ENCODE measurements around the gene IQGAP2.
A peak's percentile ranks its signal among the peaks of the same experiment; 100 is the strongest.

IQGAP2 gene

GRCh38 chr5:76522103-76522935, 119.2 kb downstream of the IQGAP2 start:
- ATAC-seq, result no peak
- TF ChIP-seq ZNF565 (CRISPR knock-in tag; conservative IDR thresholded peaks at IDR 0.05; ENCODE audit: low read depth), result no peak
- peak; percentile 20; the same call in 1 of the 2 replicates for TF ChIP-seq ISL1 (CRISPR knock-in tag; IDR thresholded peaks at IDR 0.05)

- ATAC-seq, result no peak
- TF ChIP-seq GLIS3 (CRISPR knock-in tag; IDR thresholded peaks at IDR 0.05) (no peak), ARNTL (CRISPR knock-in tag; IDR thresholded peaks at IDR 0.05; ENCODE audit: borderline replicate concordance, low read depth) (no peak), CREB5 (CRISPR knock-in tag; IDR thresholded peaks at IDR 0.05; ENCODE audit: low read depth) (no peak)
Measured at GRCh38 chr5:76524101-76524835, 121.2 kb downstream of the IQGAP2 start.

GRCh38 chr5:76524868-76525267, 121.8 kb downstream of the IQGAP2 start:
- ATAC-seq, result peak; percentile 34
- no peak for TF ChIP-seq CSRNP3 (CRISPR knock-in tag; IDR thresholded peaks at IDR 0.05)
- TF ChIP-seq ZNF8 (CRISPR knock-in tag; IDR thresholded peaks at IDR 0.05), result no peak
- TF ChIP-seq GLIS3 (CRISPR knock-in tag; IDR thresholded peaks at IDR 0.05), result no peak
- TF ChIP-seq TCF4 (CRISPR knock-in tag; IDR thresholded peaks at IDR 0.05; ENCODE audit: borderline replicate concordance), result no peak
- TF ChIP-seq ISL1 (CRISPR knock-in tag; IDR thresholded peaks at IDR 0.05), result peak; percentile 49; the same call in 1 of the 2 replicates
- no peak for TF ChIP-seq BACH2 (CRISPR knock-in tag; IDR thresholded peaks at IDR 0.05; ENCODE audit: borderline replicate concordance)

- no peak for ATAC-seq
- TF ChIP-seq ZFP30 (CRISPR knock-in tag; IDR thresholded peaks at IDR 0.05) (no peak), SNAI2 (CRISPR knock-in tag; IDR thresholded peaks at IDR 0.05) (no peak), TCF4 (CRISPR knock-in tag; IDR thresholded peaks at IDR 0.05; ENCODE audit: borderline replicate concordance) (no peak), TOX (CRISPR knock-in tag; IDR thresholded peaks at IDR 0.05; ENCODE audit: borderline replicate concordance) (no peak), ZNF70 (CRISPR knock-in tag; IDR thresholded peaks at IDR 0.05) (no peak), TSHZ2 (CRISPR knock-in tag; IDR thresholded peaks at IDR 0.05) (no peak)
Measured at GRCh38 chr5:76525956-76526355, 122.9 kb downstream of the IQGAP2 start.

GRCh38 chr5:76526950-76527583, 124.0 kb downstream of the IQGAP2 start:
- ATAC-seq, result peak; percentile 71
- TF ChIP-seq ZNF8 (CRISPR knock-in tag; IDR thresholded peaks at IDR 0.05) (peak; percentile 41; the same call in 1 of the 2 replicates), TSHZ2 (CRISPR knock-in tag; IDR thresholded peaks at IDR 0.05) (peak; percentile 89), PATZ1 (CRISPR knock-in tag; IDR thresholded peaks at IDR 0.05; ENCODE audit: borderline replicate concordance) (no peak), SNAI2 (CRISPR knock-in tag; IDR thresholded peaks at IDR 0.05) (0 out of 2 replicates have a peak, but pooled peaks have one; percentile 20), ZNF565 (CRISPR knock-in tag; conservative IDR thresholded peaks at IDR 0.05; ENCODE audit: low read depth) (0 out of 2 replicates have a peak, but pooled peaks have one; percentile 55), TCF4 (CRISPR knock-in tag; IDR thresholded peaks at IDR 0.05; ENCODE audit: borderline replicate concordance) (peak; percentile 91), TOX (CRISPR knock-in tag; IDR thresholded peaks at IDR 0.05; ENCODE audit: borderline replicate concordance) (no peak), RARB (CRISPR knock-in tag; IDR thresholded peaks at IDR 0.05) (no peak), BACH2 (CRISPR knock-in tag; IDR thresholded peaks at IDR 0.05; ENCODE audit: borderline replicate concordance) (no peak), ZNF70 (CRISPR knock-in tag; IDR thresholded peaks at IDR 0.05) (peak; percentile 73; the same call in 1 of the 2 replicates), PPARA (CRISPR knock-in tag; IDR thresholded peaks at IDR 0.05; ENCODE audit: borderline replicate concordance) (no peak), ISL1 (CRISPR knock-in tag; IDR thresholded peaks at IDR 0.05) (peak; percentile 72), CREB5 (CRISPR knock-in tag; IDR thresholded peaks at IDR 0.05; ENCODE audit: low read depth) (no peak)

All from SK-N-SH treated with all-trans-retinoic acid at 6 μM for 48 hours (cell line).